GM21360 (cell line): ENCODE measurements around the gene DCBLD2.
"Not testable (repeated sequence)": the region's sequence is repeated elsewhere in the genome, so short reads cannot be mapped to it uniquely, and the experiment has no call there.

ENCODE experiments used
- ATAC-seq: cut with Tn5 transposase; IDR thresholded peaks from one replicate; pipeline ENCODE4 v1.9.1; 2021; ENCODE audit warnings: mild to moderate bottlenecking, moderate library complexity; ENCODE audit not compliant: unreplicated experiment

DCBLD2 gene

GRCh38 chr3:98843266-98843959 is 58.1 kb downstream of the DCBLD2 start:
- no peak for ATAC-seq

- no peak for ATAC-seq
Measured at GRCh38 chr3:98839846-98840245, 61.6 kb downstream of the DCBLD2 start.

GRCh38 chr3:98831060-98831459 is 70.4 kb downstream of the DCBLD2 start:
- ATAC-seq = not testable (repeated sequence)

- ATAC-seq = no peak
Measured at GRCh38 chr3:98829246-98829832, 72.2 kb downstream of the DCBLD2 start.

GRCh38 chr3:98827221-98827920 is 74.1 kb downstream of the DCBLD2 start:
- no peak for ATAC-seq

- ATAC-seq = no peak
Measured at GRCh38 chr3:98826126-98826525, 75.4 kb downstream of the DCBLD2 start.

GRCh38 chr3:98824256-98824655 is 77.2 kb downstream of the DCBLD2 start:
- ATAC-seq = no peak

GRCh38 chr3:98823791-98824190 is 77.7 kb downstream of the DCBLD2 start:
- no peak for ATAC-seq

- no peak for ATAC-seq
Measured at GRCh38 chr3:98821063-98821462, 80.4 kb downstream of the DCBLD2 start.

- ATAC-seq = peak; percentile 73
Measured at GRCh38 chr3:98817547-98818041, 83.9 kb downstream of the DCBLD2 start.

GRCh38 chr3:98814817-98815420 is 86.6 kb downstream of the DCBLD2 start:
- ATAC-seq = no peak

GRCh38 chr3:98812851-98813374 is 88.6 kb downstream of the DCBLD2 start:
- ATAC-seq = no peak

- no peak for ATAC-seq
Measured at GRCh38 chr3:98811048-98811447, 90.4 kb downstream of the DCBLD2 start.

- no peak for ATAC-seq
Measured at GRCh38 chr3:98809557-98809956, 91.9 kb downstream of the DCBLD2 start.

GRCh38 chr3:98808071-98808470 is 93.4 kb downstream of the DCBLD2 start:
- ATAC-seq = no peak

- no peak for ATAC-seq
Measured at GRCh38 chr3:98807561-98807960, 93.9 kb downstream of the DCBLD2 start.

- ATAC-seq = no peak
Measured at GRCh38 chr3:98807011-98807410, 94.5 kb downstream of the DCBLD2 start.

- no peak for ATAC-seq
Measured at GRCh38 chr3:98806521-98806920, 95.0 kb downstream of the DCBLD2 start.

GRCh38 chr3:98805571-98805970 is 95.9 kb downstream of the DCBLD2 start:
- ATAC-seq = no peak

- ATAC-seq = no peak
Measured at GRCh38 chr3:98801043-98801747, 100.3 kb downstream of the DCBLD2 start.

- no peak for ATAC-seq
Measured at GRCh38 chr3:98800401-98800800, 101.1 kb downstream of the DCBLD2 start.
